ENCODE results near the gene GLMN.
"Not testable (repeated sequence)": the region's sequence is repeated elsewhere in the genome, so short reads cannot be mapped to it uniquely, and the experiment has no call there.

The GLMN gene

GRCh38 chr1:92291372-92291999, 7.3 kb downstream of the GLMN start:
- DNase-seq, result no peak

DNA sequence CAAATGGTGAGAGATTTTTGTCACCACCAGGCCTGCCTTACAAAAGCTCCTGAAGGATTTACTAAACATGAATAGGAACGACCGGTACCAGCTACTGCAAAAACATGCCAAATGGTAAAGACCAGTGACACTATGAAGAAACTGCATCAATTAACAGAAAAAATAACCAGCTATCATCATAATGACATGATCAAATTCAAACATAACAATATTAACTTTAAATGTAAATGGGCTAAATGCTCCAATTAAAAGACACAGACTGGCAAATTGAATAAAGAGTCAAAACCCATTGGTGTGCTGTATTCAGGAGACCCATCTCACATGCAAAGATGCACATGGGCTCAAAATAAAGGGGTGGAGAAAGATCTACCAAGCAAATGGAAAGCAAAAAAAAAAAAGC, 17.4 kb downstream of the GLMN start:
- not testable (repeated sequence) for DNase-seq

GRCh38 chr1:92279781-92280180, 19.0 kb downstream of the GLMN start:
- DNase-seq, result not testable (repeated sequence)

DNA sequence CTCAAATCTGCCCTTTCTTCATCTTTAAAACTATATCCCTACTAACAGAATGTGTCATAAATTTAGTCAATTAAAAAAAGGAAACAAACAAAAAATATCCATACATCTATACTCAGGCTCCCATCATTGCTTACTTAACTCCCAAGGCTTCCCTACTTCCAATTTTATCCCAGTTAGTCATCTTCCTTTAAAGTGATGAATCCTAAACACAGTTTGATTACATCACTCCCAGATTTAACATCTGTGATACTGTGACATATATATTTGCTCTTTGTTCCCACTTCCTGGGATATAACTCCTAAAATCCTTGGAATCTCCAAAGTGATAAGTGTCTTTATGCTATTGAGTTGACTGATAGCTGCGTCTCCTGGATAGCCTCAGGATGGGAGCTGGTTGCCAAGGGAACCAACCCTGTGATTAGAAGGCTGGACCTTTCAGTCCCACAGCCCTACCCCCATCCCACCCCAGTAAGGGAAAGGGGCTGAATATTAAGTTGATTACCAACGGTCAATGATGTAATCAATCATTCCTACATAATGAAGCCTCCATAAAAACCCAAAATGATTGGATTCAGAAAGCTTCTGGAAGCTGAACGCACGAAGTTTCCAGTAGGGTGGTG, 21.6 kb downstream of the GLMN start:
- no peak for DNase-seq

DNA sequence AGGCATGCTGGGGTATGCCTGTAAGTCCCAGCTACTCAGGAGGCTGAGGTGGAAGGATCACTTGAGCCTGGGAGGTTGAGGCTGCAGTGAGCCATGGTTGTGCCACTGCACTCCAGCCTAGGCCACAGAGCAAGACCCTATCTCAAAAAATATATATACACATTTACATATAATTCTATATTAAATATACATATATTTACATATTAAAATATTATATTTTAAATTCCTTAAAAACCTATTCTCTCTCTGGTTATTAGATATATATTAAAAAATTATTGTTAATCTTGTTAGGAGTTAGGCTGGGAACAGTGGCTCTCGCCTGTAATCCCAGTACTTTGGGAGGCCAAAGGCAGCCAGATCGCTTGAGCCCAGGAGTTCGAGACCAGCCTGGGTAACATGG, 22.7 kb downstream of the GLMN start:
- DNase-seq, result no peak

GRCh38 chr1:92274939-92275338, 23.8 kb downstream of the GLMN start:
- DNase-seq, result no peak

GRCh38 chr1:92273039-92273438, 25.7 kb downstream of the GLMN start:
- no peak for DNase-seq

DNA sequence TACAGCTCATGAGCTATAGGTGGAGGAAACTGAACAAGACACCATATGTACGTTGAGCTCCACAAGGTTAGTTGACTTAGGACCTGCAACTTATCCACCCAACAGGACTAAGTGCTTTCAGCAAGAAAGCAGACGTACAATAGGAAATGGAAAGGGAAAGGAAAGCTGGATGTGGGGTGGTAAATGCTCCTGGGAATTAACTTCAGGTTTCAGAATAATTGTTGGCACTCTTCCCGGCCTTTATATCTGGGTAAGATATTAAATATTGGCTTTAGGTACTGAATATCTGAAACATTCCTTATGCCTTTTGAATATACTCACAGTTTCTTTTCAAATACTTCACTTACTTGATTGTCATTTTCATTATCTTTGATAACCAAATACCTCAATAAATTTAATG, 36.3 kb downstream of the GLMN start:
- DNase-seq, result no peak

DNA sequence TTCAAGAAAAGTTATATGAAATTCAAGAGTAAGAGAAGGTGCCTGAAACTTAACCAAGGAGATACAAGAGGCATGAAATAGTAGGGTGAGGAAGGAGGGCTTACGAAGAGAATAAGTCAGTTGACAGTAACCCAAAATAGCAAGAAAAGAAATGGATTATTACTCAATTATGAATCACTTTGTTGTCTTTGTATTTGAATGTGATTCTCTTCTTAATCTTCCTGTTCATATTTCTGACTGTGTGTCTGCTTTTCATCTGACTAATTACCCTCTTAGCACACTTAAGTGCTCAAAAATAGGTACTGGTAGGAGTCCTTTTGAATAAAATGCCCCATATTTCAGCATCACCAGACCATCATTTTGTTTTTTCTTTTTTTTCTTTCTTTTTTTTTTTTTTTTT, 39.4 kb downstream of the GLMN start:
- DNase-seq, result no peak

DNA sequence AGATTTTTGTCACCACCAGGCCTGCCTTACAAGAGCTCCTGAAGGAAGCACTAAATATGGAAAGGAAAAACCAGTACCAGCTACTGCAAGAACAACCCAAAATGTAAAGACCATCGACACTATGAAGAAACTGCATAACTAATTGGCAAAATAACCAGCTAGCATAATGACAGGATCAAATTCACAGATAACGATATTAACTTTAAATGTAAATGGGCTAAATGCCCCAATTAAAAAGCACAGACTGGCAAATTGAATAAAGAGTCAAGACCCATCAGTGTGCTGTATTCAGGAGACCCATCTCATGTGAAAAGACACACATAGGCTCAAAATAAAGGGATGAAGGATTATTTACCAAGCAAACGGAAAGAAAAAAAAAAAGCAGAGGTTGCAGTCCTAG, 44.1 kb downstream of the GLMN start:
- DNase-seq, result not testable (repeated sequence)

DNA sequence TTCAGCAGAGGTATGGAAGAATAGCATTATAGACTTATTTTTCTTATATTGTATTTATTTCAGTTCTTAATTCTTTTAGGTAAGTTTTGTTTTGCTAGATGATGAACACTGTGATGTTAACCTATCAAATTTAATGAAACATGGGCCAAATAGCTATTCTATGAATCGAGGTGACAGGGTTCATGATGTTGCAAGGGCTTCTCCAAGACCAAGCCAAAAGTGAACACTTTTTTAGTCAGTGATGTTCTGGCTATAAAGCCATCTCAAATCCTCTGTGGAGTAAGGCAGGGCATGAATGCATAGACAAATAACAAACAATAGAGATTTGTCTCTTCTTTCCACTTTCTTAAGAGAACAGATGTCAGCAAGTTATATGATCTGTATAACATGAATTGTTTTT, 54.4 kb downstream of the GLMN start:
- DNase-seq, result no peak

- no peak for DNase-seq
Measured at GRCh38 chr1:92240034-92240433, 58.8 kb downstream of the GLMN start.

GRCh38 chr1:92230736-92231135, 68.1 kb downstream of the GLMN start:
- no peak for DNase-seq

GRCh38 chr1:92228401-92228800, 70.4 kb downstream of the GLMN start:
- DNase-seq, result no peak

DNA sequence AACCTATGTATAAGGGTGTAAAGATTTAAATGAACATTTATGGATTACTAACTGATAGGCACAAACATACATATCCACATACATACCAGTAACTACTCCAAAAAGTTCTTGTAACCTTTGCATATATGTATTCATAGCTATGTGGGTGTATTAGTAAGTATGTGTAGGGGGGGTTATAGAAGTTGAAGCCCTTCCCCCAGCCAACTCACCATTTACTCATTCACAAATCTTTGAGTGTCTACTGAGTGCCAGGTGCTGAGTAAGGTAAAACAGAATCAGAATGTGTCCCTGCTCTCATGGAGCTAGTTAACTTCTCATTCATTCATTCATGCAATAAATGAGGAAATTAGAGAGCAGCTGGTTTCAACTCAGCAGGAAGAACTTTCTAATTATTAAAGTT, 79.8 kb downstream of the GLMN start:
- no peak for DNase-seq

DNA sequence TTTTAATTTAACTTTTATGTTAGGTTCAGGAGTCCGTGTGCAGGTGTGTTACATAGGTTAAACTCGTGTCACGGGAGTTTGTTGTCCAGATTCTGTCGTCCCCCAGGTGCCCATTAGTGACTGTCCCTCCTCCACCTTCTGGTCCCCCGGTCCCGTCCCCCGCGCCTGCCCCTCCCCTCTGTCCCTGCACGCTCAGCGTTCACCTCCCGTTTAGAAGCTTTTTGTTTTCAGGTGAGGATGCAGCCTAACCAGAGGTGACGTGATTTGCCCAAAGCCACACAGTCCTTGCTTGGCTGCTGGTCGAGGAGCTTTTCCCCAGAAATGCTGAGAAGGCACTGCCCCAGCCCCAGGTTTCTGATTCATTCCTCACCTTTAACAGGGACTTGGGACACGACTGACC, 80.2 kb downstream of the GLMN start:
- no peak for DNase-seq

DNA sequence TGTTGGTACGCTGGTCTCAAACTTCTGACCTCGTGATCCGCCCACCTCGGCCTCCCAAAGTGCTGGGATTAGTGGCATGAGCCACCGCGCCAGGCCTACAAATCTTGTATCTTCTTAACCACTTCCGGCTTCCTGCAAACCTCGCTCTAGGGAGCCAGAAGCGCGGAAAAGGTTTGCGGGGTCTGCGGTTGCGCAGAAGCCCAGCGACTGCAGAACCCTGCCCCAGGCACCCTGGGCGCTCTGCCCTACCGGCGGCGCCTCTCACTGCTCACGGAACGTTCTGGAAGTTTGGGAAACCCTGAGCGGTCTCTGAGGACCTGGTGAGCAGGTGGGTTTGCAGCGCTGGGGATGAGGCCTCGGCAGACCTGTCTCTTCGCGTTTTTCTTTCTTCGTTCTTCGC, 81.1 kb downstream of the GLMN start, which contains the start of gene C1orf146:
Gene C1orf146, plus strand, starts transcription at position 195 of the 400 bp plus-strand sequence. CDS start 13,506 bp downstream, outside the sequence.
- DNase-seq, result no peak

- no peak for DNase-seq
Measured at GRCh38 chr1:92211166-92211565, 87.6 kb downstream of the GLMN start.

DNA sequence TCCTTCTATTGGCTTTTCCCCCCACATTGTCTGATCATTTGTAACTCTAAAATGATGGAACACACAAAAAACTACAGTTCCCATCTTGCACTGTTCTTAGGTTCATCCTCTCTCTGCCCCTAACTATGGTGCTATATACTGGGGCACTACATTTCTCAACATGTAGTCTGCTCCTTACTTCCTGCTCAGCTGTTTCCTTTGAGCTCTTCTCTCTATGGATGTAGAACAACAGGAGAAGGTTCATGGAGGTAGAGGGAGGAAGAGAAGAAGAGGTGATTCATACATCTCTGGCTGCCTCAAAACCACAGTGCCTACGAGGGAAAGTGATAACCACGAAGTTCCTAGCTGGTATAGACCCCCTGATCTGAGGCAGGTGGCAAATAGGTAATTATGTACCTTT, 88.1 kb downstream of the GLMN start:
- no peak for DNase-seq

DNA sequence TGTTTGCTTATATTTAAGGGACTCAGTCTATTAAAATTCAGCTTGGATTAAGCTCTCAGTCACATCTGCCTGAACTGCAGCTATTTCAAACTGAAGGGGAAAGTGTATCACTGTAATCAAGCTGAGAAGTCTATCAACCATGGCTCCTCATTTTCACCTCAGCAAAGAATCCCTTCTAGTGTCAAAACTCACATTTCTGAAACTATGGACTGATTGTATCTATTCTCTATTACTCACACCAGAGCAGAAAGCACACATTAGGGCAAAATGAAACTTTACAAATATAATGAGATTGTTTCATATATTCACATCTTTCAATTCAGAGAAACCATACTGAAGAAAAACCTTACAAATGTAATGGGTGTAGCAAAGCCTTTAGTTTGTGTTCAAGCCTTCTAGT, 95.7 kb downstream of the GLMN start:
- DNase-seq, result no peak

GRCh38 chr1:92201973-92202372, 96.8 kb downstream of the GLMN start:
- no peak for DNase-seq
